Measurements from ENCODE around the gene PHF14.
"Not testable (repeated sequence)": the region's sequence is repeated elsewhere in the genome, so short reads cannot be mapped to it uniquely, and the experiment has no call there.

Gene PHF14

GRCh38 chr7:10981317-10981716, 7.6 kb downstream of the PHF14 start:
- DNase-seq (ENCODE audit: low read depth in 1 of 2, low spot score in 1 of 2), result no peak

- not testable (repeated sequence) for DNase-seq (ENCODE audit: low read depth in 1 of 2, low spot score in 1 of 2)
Observed at GRCh38 chr7:10990748-10991147, 17.1 kb downstream of the PHF14 start.

DNA sequence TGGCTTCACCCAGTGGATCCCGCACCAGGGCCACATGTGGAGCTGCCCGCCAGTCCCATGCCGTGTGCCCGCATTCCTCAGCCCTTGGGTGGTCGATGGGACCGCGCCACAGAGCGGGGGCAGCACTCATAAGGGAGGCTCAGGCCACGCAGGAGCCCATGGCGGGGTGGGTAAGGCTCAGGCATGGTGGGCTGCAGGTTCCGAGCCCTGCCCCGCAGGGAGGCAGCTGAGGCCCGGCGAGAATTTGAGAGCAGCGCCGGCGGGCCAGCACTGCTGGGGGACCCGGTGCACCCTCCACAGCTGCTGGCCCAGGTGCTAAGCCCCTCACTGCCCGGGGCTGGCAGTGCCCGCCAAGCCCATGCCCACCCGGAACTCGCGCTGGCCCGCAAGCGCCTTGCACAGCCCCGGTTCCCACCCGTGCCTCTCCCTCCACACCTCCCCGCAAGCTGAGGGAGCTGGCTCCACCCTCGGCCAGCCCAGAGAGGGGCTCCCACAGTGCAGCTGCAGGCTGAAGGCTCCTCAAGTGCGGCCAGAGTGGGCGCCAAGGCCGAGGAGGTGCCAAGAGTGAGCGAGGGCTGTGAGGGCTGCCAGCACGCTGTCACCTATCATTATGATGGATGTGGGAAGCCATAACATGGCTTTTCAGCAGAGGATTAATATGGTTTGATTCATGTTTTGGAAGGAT, 22.0 kb downstream of the PHF14 start:
- not testable (repeated sequence) for DNase-seq (ENCODE audit: low read depth in 1 of 2, low spot score in 1 of 2)

- DNase-seq (ENCODE audit: low read depth in 1 of 2, low spot score in 1 of 2), result no peak
Observed at GRCh38 chr7:10998996-10999757, 25.5 kb downstream of the PHF14 start.

- DNase-seq (ENCODE audit: low read depth in 1 of 2, low spot score in 1 of 2), result no peak
Observed at GRCh38 chr7:11005202-11005601, 31.5 kb downstream of the PHF14 start.

GRCh38 chr7:11006291-11006690, 32.6 kb downstream of the PHF14 start:
- DNase-seq (ENCODE audit: low read depth in 1 of 2, low spot score in 1 of 2), result no peak

DNA sequence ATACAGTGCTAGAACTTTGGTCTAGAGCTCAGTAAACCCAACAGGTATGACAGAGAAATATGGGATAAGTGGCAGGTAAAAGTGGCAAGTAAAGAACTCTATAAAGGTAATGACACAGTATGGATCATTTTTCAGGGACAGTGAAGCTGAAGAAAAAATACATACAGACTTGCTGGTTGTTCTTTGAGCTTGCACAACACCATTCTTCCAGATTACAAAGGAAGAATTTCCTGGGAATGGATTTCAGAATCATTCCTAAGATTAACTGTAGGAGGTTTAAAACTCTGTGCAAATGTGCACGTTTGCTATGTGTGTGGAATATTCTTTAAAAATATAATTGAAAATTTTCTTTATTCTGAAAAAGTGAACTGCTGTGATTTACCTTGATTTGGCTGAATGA, 36.0 kb downstream of the PHF14 start:
- DNase-seq (ENCODE audit: low read depth in 1 of 2, low spot score in 1 of 2), result no peak

DNA sequence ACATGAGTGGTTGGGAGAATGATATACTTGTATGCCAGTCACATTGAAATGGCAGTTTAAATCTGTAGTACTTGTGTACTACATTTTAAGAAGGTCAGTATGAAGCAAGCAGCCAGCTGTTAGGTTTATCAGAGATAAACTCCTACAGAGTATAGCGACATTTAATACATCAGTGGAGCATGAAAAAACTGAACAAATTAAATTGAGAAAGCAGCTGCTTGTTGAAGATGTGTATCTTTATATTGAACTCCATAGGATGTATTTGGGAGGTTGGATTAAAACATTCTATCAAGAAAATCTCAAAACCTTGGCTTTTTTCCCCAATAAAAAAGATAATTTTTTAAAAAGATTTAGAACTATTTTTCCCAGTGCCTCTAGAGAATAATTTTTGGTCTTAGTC, 47.8 kb downstream of the PHF14 start:
- no peak for DNase-seq (ENCODE audit: low read depth in 1 of 2, low spot score in 1 of 2)

GRCh38 chr7:11026452-11027359, 53.0 kb downstream of the PHF14 start:
- DNase-seq (ENCODE audit: low read depth in 1 of 2, low spot score in 1 of 2), result no peak

DNA sequence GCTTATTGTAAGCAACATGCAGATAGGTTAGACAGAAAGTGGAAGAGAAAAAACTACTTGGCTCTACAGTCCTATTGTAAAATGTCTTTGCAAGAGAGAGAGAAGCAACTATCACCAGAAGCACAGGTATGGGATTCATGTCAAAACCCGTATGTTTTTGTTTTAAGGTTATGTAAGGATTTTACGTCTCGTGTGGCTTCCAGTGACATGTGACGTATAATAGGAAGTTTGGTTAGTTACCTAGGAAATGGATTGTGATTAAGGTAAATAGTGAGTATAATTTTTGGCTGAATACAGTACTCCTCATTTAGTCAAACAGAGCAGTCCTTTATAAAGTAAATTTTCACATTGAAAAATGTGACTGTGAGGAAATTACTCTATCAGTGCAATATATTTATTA, 62.0 kb downstream of the PHF14 start:
- DNase-seq (ENCODE audit: low read depth in 1 of 2, low spot score in 1 of 2), result no peak

DNA sequence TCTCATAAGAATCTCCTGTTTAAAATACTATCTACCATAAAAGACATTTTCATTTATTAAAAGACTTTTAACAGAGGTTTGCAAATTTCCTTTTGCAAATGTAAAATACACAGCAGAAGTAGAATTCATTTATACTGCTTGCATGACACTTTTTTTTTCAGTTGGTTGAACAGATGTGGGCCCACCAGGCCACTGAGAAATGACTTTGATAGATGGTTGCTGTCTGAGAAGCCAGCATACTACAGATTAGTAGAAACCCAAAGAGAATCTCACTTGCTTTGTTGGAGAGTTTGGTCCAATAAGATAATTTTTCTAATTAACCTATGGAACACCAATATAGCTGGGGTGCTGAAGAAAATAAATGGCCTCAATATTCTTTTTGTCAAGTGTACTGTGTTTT, 66.3 kb downstream of the PHF14 start:
- DNase-seq (ENCODE audit: low read depth in 1 of 2, low spot score in 1 of 2), result no peak

DNA sequence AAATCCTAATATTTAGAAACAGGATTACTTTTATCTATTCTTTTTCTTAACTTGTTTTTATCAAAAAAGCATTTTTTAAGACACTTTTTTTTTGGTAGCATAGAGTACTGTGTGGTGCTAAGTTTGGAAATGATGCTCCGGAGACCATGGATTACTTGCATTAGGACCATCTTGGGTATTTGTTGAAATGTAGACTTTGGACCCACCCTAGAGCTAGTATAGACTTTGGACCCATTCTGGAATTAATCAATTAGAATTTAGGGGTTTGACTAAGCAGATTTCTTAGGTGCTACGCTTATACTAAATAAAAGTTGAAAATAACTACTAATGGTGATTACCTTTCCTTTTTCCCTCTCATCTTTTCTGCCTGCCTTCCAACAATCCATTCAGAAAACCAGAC, 80.4 kb downstream of the PHF14 start:
- DNase-seq (ENCODE audit: low read depth in 1 of 2, low spot score in 1 of 2), result no peak

- no peak for DNase-seq (ENCODE audit: low read depth in 1 of 2, low spot score in 1 of 2)
Observed at GRCh38 chr7:11060893-11061292, 87.2 kb downstream of the PHF14 start.

DNA sequence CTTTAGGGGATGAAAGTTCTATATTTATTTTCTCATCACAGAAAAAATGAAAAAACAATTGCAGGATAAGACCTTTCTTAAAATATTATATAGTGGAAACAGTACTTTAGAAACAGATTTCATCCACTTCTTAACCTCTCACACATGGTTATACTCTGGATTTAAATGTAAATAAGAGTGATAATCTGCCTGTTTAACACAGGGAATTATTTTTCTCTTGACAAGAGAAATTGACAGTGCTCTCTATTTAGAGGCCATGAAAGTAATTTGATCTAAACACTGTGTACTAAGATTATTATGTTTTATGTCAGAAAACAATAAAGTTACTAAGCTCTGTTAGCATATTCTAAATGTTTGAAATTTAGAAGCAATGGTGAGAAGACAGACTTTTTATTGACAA, 88.4 kb downstream of the PHF14 start:
- DNase-seq (ENCODE audit: low read depth in 1 of 2, low spot score in 1 of 2), result no peak

DNA sequence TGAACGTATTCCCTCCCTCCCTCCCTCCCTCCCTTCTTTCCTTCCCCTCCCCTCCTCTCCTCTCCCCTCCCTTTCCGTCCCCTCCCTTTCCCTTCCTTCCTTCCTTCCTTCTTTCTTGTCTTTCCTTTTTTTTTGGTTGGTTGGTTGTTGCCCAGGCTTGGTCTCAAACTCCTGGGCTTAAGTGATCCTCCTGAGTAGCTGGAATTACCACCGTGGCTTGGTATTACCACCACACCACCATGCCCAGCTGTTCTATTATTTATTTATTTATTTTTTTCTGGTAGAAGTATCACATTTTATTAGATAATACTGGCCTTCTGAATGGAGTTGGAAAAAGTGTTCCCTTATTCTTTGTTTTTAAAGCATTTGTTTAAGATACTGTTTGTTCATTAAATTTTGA, 95.9 kb downstream of the PHF14 start:
- DNase-seq (ENCODE audit: low read depth in 1 of 2, low spot score in 1 of 2), result no peak

GRCh38 chr7:11077816-11078215, 104.1 kb downstream of the PHF14 start:
- DNase-seq (ENCODE audit: low read depth in 1 of 2, low spot score in 1 of 2), result no peak

- DNase-seq (ENCODE audit: low read depth in 1 of 2, low spot score in 1 of 2), result no peak
Observed at GRCh38 chr7:11078247-11078834, 104.7 kb downstream of the PHF14 start.

DNA sequence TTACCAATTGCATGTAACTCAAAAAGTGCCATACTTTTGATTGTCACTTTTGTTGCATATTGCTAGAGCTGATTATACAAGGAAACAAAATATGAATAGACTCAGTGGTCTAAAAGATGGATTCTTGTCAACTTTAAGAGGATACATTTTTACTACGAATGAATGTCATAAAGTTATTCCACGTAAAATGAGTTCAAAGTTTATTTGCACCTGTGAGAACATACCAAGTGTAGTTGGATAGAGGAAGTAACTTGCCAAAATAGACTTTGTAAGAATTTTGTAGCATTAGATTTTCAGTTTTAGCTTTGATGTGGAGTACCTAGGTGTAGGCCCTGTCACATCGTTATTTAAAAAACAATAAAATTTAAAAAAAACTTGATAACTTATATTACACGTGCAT, 106.2 kb downstream of the PHF14 start:
- no peak for DNase-seq (ENCODE audit: low read depth in 1 of 2, low spot score in 1 of 2)

DNA sequence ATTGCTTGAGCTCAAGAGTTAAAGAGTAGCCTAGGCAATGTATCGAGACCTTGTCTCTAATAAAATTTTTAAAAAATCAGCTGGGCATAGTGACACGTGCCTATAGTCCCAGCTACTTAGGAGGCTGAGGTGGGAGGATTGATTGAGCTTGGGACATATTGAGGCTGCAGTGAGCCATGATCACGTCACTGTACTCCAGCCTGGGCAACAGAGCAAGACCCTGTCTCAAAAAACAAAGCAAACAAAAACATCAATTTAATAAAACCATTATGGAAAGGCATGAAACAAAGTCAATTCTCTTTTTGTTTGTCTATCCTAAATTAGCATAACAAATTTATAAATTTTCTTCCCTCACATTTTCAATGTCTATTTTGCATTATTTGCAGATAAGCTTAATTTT, 108.4 kb downstream of the PHF14 start:
- DNase-seq (ENCODE audit: low read depth in 1 of 2, low spot score in 1 of 2), result no peak

- DNase-seq (ENCODE audit: low read depth in 1 of 2, low spot score in 1 of 2), result no peak
Observed at GRCh38 chr7:11082552-11083213, 109.0 kb downstream of the PHF14 start.

DNA sequence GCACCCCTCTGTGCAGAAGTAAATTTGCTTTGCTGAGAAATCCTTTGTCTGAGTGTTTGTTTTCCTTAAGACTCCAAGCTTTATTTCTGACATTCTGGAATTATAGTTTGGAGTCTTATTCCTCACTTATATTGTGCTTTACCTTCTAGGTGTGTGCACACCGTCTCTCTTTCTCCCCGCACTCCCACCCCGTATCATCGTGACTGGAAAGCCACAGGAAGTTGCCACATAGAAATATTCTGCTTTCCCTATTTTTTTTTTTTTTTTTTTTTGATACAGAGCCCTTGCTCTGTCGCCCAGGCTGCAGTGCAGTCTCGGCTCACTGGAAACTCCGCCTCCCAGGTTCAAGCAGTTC, 109.5 kb downstream of the PHF14 start:
- DNase-seq (ENCODE audit: low read depth in 1 of 2, low spot score in 1 of 2), result no peak

All from activated CD4-positive, alpha-beta T cell treated with anti-CD3 and anti-CD28 coated beads, Interleukin-2, amount 50 U/mL, for 24 hours (primary cell).